C4-2B (cell line): ENCODE data around the gene ARHGEF4.

Source experiments
- ZFX ChIP-seq: fragments of 450-650 bp; IDR thresholded peaks from 2 replicates; pipeline ENCODE4 v1.6.1; 2017
- TF ChIP-seq, protein P1 (sequence below): fragments of 450-650 bp; conservative IDR thresholded peaks from 2 replicates; pipeline ENCODE4 v1.5.1; 2017; ENCODE audit warnings: mild to moderate bottlenecking

DNA sequence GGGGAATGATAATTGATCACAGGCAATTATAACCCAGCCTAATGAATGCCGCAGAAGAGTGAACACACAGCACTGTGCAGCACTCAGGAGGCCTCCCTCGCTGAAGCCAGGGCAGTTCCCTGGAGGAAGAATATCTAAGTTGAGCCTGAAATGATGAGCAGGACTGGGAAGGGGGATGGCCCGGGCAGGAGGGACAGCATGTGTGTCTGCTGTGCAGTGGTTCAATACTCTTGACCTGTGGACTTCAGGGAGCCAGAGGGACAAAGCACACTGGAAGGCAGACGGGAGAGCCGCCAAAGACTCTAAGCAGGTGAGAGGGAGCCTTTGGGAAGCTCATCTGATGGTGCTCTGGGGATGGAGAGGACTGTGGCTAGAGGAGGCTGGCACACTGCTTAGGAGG is 62.6 kb downstream of the ARHGEF4 start:
- TF ChIP-seq, protein P1, sequence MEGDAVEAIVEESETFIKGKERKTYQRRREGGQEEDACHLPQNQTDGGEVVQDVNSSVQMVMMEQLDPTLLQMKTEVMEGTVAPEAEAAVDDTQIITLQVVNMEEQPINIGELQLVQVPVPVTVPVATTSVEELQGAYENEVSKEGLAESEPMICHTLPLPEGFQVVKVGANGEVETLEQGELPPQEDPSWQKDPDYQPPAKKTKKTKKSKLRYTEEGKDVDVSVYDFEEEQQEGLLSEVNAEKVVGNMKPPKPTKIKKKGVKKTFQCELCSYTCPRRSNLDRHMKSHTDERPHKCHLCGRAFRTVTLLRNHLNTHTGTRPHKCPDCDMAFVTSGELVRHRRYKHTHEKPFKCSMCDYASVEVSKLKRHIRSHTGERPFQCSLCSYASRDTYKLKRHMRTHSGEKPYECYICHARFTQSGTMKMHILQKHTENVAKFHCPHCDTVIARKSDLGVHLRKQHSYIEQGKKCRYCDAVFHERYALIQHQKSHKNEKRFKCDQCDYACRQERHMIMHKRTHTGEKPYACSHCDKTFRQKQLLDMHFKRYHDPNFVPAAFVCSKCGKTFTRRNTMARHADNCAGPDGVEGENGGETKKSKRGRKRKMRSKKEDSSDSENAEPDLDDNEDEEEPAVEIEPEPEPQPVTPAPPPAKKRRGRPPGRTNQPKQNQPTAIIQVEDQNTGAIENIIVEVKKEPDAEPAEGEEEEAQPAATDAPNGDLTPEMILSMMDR = no peak
- no peak for TF ChIP-seq ZFX
